GM11168 (cell line): ENCODE measurements around the gene OPCML.

Experiments used
- in situ Hi-C: fragments of 300-500 bp; cut with MboI; formaldehyde crosslinking; loops from one replicate; pipeline ENCODE4 v1.12.0; 2022; ENCODE audit warnings: low sequenced_read_pairs; ENCODE audit not compliant: unreplicated experiment

The OPCML gene

DNA sequence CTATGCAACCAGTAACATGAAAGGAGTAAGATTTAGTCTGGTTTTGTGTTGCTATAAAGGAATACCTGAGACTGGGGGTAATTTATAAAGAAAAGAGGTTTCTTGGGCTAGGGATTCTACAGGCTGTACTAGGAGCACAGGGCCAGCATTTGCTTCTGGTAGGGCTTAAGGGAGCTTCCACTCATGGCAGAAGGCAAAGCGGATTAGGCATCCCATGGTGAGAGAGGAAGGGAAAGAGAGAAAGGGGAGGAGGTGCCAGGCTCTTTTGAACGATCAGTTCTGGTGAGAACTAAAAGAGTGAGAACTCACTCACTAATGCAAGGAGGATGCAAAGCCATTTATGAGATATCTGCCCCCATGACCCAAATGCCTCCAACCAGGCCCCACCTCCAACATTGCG is 283.2 kb downstream of the OPCML start:
- in situ Hi-C loops: no loop called here

- in situ Hi-C loops: no loop called here
Measured at GRCh38 chr11:133243832-133244231, 288.5 kb downstream of the OPCML start.

GRCh38 chr11:133240908-133241655 is 291.2 kb downstream of the OPCML start:
- in situ Hi-C loops: no loop called here

DNA sequence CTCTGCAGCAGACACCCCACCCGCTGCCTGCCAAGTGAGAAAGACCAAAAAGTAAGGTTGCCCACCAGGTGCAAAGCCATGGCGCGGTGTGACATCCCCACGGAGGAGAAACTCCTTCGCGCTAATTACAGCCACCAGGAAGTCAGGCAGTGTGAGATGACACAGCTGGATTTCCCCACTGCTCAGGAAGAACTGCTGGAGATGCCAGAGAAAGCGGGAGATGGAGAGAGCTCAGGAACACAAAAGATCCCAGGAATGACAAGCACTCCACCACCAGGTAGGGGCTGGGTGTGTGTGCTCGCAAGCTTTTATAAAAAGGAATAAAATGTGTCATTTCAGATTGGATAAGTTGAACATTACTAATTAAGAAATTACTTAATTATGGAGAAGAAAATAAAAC is 292.7 kb downstream of the OPCML start:
- in situ Hi-C loops: no loop called here

DNA sequence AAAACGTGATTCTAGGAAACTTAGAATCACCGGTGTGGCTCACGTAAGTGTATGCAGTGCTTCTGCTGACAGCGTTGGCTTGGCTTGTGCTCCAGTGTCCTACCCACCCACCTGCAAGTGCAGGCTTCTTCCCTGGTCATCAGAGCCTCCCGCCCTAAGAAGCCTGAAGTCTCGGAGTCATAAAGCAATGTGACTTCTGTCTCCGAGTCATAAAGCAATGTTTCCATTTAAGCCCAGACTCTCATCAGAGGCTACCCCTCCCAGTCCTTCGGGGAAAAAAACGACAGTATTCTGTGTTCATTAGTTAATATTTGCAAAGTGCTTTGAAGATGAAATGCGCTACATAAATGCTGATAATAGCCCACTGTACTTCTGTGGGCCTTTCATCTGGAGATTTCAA is 293.8 kb downstream of the OPCML start:
- in situ Hi-C loops: no loop called here

DNA sequence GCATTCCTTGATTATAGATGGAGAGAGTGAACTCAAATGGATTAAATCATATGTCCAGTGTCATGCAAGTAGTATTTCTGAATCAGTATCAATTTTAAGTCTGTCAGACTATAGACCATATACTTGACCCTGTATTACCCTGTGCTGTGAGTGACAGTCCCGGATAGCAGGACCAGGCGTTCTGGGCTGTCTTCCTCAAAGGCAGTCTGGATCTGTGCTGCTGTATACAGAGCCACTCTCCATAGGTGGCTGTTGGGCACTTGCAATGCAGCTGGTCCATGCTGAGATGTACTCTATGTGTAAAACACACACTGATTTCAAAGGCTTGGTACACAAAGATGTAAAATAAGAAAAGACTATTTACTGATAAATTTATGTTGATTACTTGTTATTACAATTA is 294.3 kb downstream of the OPCML start:
- in situ Hi-C loops: no loop called here

- in situ Hi-C loops: no loop called here
Measured at GRCh38 chr11:133235381-133235780, 296.9 kb downstream of the OPCML start.

GRCh38 chr11:133234883-133235282 is 297.4 kb downstream of the OPCML start:
- in situ Hi-C loops: no loop called here

GRCh38 chr11:133232665-133233064 is 299.6 kb downstream of the OPCML start:
- in situ Hi-C loops: no loop called here

DNA sequence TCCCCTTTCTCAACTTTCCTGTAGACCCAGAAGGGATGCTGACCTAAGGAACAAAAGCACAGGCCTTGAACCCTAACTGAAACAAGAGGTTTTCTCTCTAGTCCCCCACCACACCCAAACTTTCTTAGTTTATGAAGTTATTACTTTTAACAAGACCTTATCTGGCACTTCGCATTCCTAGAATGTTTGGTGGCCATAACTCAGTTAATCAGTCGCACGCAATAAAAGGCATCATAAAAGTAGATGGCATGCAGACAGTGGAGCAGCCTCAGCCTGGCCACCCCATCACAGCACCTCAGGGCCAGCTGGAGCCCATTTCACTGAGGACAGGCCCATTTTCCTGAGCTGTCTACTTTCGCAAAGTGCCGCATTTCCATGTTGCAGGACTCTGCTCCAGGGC is 301.9 kb downstream of the OPCML start:
- in situ Hi-C loops: no loop called here

- in situ Hi-C loops: no loop called here
Measured at GRCh38 chr11:133228471-133229329, 303.6 kb downstream of the OPCML start.

DNA sequence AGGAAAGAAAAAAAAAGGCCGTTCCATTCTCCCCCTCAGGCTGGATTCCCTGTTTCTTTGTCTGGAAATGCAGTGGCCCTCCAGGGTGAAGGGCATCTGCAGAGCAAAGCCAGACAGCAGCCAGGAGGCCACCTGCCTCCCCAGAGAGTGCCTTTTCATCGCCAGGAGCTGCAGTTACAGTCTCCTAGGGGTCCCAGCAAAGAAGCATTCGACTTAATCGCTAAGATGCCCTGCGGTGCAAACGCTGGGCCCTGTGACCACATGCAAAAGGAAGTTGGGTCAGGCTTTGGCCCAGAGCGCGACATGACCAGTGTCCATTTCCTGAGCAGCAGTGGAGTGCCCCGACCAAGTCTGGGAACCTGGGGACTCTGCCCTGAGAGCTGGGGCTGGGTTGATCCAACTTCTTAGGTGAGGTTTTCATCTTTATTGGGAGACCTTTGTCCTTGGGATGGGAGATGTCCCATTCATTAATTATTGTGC is 304.6 kb downstream of the OPCML start:
- in situ Hi-C loops: no loop called here

- in situ Hi-C loops: no loop called here
Measured at GRCh38 chr11:133224271-133224670, 308.0 kb downstream of the OPCML start.

DNA sequence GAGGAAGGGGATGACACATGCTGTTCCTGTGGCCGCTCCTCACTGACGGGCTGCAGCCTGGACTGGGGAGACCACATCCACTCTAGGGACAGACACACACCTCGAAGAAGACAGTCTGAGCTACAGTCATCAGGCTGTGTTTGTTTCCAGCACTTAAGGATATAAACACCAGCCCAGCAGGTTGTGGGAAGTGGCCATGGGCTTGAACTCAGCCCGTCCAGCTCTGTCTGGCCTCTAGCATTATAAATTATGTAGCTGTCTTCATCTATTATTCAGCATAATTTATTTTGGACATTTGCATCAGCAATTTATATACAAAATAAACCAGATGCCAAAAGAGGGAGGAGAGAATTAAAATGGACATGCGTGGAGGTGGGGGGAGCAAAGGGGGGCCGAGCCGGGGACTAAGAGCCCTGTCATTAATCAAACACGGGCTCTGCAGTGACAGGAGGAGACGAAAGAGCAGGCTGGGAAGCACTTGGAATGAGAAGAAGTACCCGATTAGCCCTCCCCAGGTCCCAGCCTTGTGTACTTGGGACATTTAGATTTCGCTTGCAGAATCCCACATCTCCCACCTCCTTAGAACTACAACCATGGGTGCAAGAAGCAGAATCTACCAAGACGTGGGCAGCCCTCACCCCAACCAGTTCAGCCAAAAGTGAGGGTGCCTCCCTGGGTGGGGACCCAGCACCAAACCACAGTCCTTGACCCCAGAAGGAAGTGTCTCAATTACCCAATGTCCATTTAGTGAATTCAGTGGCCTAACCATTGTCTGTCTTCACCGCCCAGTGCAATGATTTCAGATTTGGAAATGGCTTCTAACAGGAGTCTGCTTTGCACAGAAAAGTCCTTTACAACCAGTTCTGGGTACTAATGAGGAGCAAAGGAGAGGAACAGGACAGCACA is 309.6 kb downstream of the OPCML start:
- in situ Hi-C loops: no loop called here

DNA sequence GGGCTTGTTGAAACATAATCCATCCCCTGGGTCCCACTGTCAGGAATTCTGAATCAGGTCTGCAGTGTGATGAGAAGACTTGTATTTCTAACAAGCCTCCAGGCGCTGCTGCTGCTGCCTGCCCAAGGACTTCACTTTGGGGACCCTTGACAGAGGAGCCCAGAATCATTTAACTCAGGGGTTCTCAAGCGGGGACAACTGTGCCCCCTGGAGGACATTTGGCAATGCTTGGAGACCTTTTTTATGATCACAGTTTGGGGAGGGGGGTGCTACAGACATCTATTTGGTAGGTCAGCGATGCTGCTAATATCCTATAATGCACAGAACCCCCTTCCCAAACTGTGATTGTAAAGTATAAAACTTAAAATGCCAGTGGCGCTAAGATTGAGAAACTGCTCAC is 312.8 kb downstream of the OPCML start:
- in situ Hi-C loops: no loop called here

DNA sequence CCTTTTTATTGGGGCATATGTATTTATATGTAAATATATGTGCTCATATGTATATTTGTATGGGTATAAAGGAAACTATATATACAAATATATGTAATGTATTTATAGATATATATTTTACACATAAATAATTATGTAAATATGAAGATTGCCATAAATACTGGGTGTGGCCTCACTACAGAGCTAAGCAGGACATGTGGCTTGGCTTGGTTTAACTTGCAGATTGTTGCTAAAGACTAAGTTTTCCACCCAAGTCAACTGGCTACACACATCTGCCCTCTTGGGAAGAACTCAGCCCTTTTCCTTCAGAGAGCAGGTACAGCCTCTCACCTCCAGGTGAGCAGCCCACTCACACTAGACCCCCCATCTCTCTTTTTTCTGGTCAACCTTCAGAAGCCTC is 315.5 kb downstream of the OPCML start:
- in situ Hi-C loops: no loop called here

GRCh38 chr11:133215596-133216230 is 316.6 kb downstream of the OPCML start:
- in situ Hi-C loops: no loop called here

DNA sequence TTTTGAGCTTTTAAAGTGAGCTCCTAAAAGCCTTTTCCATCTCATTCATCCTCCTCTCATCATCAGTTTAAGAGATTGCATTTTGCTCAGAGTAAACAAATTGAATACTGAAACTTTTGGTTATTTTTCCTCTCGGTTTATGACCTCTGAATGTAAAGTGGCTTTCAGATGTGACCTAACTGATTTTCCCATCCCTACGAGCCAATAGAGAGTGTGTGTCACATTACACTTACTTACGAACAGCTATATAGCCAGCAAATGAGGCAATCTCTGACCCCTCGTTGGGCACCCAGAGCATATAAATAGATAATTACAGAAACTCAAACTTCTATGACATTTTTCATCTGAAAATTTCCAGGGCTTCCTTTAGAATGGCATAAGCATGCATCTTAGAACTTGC is 317.7 kb downstream of the OPCML start:
- in situ Hi-C loops: no loop called here

DNA sequence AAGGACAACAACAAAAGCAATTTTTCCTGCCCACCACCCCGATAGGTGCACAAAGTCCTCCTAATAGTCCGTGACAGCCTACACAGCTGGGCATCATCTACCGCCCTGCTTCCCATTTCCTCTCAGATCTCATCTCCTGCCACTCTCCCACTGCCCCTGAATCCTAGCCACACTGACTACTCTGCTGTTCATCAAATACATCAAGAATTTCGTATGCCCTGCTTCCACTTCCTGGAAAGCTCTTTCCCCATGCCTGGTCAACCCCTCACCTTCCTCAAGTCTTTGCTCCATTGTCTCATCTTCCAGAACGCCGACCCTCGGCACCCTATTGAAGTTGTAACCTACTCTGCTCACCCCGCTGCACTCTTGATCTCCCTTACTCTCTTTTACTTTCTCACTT is 320.1 kb downstream of the OPCML start:
- in situ Hi-C loops: no loop called here

GRCh38 chr11:133207995-133208394 is 324.3 kb downstream of the OPCML start:
- in situ Hi-C loops: no loop called here
